GM10847 (cell line): ENCODE measurements around the gene DMRTB1.

ENCODE experiments used
- POLR2A ChIP-seq: IDR thresholded peaks from 2 replicates; pipeline ENCODE4 v1.6.1; 2011; ENCODE audit not compliant: insufficient read length; ENCODE audit errors: extremely low read depth

DMRTB1 gene

DNA sequence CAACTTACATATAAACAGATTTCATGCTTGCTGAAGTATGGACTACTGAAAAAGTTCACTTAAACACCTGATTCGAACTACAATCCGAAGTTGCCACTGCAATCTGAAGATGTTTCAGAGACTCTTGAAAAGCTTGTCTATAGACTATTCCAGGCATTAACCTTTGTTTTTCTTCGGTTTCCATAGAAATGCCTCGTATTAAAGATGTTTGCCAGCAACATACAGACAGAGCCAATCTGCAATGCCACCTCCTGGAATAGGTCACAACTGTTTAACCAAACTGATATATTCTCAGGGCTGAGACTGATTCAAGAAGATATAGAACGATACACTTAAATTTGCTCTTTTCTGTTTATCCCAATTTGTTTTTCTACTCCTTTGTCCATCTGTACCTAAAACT, 28.9 kb upstream of the DMRTB1 start:
- no peak for TF ChIP-seq POLR2A

DNA sequence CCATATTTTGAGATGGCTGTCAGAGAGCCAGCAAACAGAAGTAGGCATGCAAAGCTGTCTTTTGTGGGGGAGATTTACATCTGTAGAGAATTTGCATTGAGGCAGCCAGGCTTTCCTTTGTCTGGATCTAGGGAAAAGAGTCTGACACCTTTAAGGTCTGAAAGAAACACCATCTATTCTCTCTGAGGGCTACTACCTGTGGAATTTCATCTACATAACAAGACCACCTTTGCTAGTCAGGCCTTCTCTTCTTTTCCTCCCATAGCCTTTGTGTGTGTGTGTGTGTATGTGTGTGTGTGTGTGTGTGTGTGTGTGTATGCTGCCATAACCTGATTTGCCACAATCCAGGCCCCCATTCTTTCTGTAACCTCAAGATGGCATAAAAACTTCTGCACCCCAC, 28.4 kb upstream of the DMRTB1 start:
- TF ChIP-seq POLR2A, result no peak

DNA sequence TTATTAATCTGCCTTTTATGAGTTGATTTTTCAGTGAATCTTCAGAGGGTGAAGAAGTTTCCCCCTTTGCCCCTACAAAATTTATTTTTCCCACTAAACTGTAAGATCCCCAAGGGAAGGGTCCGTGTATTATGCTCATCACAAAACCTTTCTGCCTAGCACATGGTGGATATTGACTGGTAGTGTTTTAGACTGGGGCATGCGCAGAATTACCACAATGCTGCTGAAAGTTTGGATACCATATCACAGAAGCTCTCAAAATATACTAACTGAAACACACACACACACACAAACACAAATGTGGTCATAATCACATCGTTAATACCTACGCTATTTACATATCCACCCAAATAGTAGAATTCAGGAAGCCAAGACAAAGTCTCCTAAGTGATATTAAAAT, 28.0 kb upstream of the DMRTB1 start:
- no peak for TF ChIP-seq POLR2A

DNA sequence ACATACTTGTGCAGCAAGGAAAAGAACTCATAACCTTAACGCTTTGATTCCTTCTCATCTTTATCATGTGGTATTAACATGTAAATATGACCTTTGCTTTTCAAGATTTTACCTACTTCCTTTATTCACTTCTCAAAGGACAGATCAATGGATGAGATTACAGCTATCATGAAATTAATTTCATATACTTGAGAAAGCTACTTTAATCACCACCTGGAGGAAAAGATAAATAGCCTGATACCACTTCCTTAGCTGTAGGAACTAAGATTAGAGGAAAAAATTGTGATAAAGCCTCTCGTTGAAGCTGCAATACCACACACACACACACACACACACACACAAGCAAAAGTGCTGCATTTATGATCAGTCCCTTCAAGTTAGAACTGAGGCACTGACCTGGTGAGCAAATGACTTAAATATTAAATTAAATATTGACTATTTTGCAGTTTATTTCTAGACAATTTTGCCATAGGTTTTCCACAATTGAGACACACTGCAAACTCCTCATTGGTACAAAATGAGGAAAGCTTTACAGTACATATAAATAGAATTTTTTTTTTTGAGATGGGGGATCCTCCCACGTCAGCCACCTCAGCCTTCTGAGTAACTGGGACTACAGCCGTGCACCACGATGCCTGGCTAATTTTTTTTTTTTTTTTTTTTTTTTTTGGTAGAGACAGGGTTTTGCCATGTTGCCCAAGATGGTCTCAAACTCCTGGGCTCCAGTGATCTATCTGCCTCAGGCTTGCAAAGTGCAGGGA, 27.2 kb upstream of the DMRTB1 start:
- no peak for TF ChIP-seq POLR2A

DNA sequence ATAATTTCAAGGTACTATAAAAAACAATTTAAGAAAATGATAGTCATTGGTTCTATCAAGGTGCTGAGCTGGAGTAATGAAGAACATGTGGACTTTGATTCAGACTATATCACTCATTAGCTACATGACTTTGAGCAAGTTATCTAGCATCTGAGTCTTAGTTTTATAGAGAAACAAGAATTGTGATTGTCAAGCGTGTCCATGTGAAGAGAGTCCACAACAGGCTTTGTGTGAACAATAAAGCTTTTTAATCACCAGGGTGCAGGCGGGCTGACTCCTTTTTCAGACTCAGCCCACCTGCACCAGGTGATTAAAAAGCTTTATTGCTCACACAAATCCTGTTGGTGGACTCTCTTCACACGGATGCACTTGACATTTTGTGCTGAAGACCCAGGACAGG, 26.6 kb upstream of the DMRTB1 start:
- TF ChIP-seq POLR2A, result no peak

DNA sequence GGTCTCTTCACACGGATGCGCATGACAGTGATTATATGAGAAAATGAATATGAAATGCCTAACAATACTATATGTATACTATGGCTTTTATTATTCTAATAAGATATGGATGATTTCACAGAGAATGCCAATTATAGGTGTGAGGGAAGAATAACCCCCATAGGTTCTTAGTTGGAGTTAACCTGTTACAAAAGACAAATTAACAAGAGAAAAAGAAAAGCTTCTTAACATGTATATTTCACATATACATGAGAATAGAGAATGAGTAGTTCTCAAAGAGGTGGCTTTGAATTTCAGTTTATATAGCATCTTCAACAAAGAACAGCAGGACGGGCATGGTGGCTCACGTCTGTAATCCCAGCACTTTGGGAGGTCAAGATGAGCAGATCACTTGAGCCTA, 24.0 kb upstream of the DMRTB1 start:
- TF ChIP-seq POLR2A, result no peak

DNA sequence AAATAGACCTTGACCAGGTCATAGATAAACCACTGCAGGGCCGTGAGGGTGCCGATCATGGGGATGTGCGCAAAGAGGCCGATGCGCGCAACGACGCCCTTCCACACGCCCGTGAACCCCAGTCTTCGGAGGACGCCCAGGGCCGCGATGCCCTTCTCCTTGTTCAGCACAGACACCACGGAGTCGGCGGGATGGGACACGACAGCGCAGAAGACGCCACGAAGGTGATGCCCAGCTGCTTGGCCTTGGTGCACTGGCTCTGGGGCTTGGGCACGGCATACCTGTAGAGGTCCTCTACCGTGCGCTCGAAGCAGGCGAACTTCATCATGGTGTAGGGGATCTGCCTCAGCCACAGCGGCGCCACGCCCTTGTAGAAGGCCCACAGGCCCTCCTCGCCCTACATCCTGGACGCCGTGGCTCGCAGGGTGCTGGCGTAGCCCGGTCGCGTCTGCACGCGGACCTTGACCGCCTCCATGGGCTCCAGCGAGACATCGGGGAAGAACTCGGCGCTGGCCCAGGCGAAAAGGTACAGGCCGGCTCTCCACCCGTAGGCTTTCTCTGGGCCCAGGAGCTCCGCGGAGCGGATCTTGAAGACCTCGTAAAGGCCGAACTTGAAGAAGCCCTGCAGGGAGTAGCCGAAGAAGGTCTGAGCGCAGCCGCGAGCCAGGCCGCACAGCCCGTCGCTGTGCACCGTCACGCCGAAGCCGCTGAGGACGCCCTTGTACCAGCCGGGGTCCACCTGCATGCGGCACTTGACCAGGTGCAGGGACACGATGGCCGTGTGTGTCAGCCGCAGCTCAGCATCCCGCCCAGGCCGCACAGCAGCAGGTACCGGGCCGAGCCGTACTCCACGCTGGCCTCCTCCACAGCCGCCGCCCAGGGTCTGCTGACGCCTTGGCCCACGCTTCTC, 20.5 kb upstream of the DMRTB1 start:
- TF ChIP-seq POLR2A, result no peak

DNA sequence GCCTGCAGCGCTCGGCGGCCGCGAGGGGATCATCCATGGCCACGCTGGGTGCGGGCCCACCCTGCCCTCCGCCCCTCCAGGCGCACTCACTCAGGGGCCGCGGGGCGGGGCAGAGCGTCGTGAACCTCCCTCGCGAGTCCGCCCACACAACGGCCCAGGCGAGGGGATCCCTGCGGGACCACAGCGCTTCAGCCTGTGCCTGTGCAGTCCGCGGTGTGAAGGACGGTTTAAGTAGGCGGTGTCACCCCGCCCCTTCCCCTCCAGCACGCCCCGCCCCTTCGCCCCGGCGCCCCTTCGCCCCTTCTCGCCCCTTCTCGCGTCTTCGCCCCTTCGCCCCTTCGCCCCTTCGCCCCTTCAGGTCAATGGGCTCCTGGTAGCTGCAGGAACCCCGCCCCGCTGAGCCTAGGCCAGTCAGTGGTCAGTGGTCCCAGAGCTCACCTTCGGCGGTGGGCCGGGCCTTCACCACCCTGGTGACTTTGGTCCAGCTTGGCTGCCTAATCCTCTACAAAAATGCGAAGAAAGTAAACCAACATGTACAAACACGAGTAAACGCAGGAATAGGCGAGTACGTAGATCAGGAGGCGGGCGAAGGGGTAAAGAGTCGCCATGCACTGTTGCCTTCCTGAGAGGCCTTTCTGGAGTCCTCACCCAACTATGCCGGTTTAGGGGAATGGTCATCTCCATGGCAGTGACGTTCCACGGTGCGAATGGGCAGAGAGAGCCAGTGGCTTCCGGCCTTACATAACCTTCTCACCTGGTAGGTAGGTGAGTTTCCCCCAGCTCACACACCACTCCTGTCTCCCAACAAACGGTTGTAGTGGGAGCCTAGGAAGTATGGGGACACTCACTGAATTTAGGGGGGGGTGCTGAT, 19.6 kb upstream of the DMRTB1 start:
- TF ChIP-seq POLR2A, result no peak

DNA sequence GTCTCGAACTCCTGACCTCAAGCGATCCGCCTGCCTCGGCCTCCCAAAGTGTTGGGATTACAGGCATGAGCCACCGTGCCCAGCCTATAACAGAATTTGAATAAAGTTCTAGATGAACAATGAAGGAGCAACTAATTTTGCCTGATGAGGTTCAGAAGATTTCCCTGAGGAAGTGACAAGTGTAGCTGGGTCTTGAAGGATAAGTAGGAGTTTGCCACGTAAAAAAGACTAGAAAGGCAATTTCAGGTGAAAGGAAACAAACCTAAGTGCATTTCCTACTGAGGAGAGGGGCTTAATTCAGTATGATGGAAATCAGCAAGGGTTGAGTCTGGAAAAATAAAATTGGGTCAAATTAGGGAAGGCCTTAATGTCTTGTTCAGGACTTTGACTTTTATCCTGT, 18.6 kb upstream of the DMRTB1 start:
- TF ChIP-seq POLR2A, result no peak

DNA sequence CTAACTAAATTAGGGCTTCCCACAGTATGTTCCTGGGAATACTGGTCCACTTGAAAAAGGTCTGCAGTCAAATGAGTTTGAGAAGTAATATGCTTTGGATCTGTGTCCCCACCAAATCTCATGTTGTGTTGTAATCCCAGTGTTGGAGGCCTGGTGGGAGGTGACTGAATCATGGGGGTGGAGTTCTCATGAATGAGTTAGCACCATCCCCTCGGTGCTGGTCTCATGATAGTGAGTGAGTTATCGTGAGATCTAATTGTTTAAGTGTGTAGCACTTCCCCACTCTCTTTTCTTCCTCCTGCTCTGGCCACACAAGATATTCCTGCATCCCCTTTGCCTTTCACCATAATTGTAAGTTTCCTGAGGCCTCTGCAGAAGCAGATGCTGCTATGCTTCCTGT, 16.9 kb upstream of the DMRTB1 start:
- TF ChIP-seq POLR2A, result no peak

DNA sequence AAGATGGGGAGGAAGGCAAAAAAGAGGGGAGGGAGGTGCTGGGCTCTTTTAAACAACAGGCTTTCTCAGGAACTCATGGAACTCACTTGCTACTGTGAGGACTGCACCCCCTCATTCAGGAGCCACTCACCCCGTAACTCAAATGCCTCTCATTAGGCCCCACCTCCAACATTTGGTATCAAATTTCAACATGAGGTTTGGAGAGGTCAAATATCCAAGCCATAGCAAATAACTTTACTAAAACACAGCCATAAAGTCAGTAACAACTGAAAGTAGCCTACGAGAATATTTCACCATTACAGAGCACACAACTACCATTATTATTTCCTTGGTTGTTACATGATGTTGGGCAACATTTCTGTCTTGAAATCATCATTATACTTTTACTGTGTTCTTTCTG, 13.1 kb upstream of the DMRTB1 start:
- no peak for TF ChIP-seq POLR2A

DNA sequence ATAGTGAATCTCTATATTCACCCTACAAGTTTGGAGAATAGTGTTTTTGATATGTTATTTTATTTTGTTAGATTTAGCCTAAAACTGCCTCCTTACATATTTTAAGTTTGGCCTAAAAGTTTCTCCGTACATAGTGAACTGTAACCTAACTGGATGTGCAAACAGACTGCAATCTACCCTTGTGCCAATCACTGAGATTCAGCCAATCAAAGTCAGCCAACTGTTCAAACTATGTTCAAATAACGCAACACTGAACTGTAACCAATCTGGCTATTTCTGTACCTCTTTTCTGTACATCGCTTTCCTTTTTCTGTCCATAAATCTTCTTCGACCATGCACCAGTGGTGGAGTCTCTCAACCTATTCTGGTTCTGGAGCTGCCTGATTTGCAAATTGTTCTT, 11.8 kb upstream of the DMRTB1 start:
- TF ChIP-seq POLR2A, result no peak

DNA sequence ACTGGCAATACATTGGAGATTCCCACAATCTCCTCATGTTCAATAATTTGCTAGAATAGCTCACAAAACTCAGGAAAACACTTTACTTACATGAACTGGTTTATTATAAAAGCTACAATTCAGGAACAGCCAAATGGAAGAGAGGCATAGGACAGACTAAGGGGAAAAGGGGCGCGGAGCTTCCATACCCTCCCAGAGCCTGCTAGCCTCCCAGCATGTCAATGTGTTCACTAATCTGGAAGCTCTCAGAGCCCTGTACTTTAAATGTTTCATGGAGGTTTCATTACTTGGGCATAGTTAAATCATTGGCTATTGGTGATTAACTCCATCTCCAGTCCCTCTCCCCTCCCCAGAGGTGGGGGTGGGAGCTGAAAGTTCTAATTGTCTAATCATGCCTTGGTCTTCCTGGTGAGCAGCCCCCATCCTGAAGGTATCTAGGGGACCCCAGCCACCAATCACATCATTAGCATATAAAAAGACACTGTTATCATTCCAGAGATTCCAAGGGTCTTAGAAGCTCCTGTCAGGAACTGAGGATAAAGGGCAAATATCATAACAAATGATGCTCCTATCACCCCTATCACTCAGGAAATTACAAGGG, 10.9 kb upstream of the DMRTB1 start:
- no peak for TF ChIP-seq POLR2A

DNA sequence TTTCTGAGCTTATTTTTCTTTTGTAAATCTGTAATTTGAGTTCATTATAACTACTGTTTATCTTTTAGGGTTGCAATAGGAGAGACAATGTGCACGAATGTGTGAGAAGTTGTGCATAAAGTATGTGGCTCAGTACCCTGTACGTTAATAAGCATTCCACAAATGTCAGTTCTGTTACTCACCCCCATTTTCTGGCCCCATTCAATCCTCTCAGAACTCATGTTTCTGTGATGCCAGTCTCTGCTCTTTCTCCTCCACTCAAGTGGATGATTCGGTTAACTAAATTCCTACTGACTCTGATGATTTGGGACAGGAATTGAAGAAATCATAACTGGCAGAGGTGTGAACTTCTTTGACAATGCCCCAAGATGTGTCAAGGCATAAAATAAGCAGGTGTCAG, 10.2 kb upstream of the DMRTB1 start:
- TF ChIP-seq POLR2A, result no peak

DNA sequence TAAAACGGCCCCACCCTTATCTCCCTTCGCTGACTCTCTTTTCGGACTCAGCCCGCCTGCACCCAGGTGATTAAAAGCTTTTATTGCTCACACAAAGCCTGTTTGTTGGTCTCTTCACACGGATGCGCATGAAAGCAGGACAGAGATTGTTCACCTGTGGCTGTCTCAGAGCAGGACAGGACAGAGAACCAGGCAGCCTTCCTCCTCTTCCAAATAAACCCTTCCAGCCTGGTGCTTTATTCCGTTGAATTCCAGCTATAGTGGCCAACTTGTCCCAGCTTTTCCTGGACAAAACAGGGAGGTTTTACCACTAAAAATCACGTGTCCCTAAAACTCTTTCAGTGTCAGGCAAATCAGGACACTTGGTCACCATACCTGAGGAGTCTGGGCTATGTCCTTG, 9.5 kb upstream of the DMRTB1 start:
- TF ChIP-seq POLR2A, result no peak
